Measurements from ENCODE around the gene CD34.

CD34 gene

DNA sequence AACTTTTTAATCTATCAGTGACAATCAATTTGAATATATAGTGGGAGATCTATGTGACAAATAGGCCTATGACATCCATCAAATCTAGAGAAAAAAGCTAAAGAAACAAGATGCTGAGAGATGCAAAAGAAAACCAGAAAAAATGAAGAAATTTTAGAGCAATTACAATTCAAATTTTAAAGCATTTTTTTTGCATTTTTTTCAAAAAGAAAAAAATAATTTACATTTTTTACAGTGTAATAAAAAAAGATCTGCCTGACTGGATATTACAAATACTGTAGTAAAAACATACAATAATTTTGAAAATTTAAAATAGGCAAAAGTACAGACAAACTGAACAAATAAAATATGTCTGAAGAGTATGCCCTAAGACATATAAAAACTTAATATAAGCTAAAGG is 14.4 kb downstream of the CD34 start:
- Histone ChIP-seq H3K9ac (ENCODE audit: low read length) (no peak overlapping the region), H2AK5ac (ENCODE audit: low read length) (no peak overlapping the region), H3K23ac (ENCODE audit: low read length) (no peak overlapping the region), H3K4ac (ENCODE audit: low read depth, low read length) (no peak overlapping the region), H2BK120ac (ENCODE audit: insufficient read depth, low read length, poor library complexity) (no peak overlapping the region), H3K27ac (ENCODE audit: low read depth, low read length) (no peak overlapping the region), H2AFZ (ENCODE audit: insufficient read depth, low read length, poor library complexity) (no peak overlapping the region), H3K4me3 (ENCODE audit: low read depth, low read length) (no peak overlapping the region), H2BK12ac (ENCODE audit: low read length) (no peak overlapping the region), H3K79me1 (ENCODE audit: low read length) (no peaks in the 10 kb centered on the region), H3K27me3 (ENCODE audit: insufficient read depth, low read length) (no peaks in the 10 kb centered on the region), H3K4me2 (ENCODE audit: low read length) (no peak overlapping the region), H3K36me3 (ENCODE audit: control insufficient read depth in 1 of 2, insufficient read depth in 2 of 2, low read length in 2 of 2) (no peaks in the 10 kb centered on the region), H4K8ac (ENCODE audit: low read depth, low read length) (no peak overlapping the region), H4K91ac (ENCODE audit: low read depth, low read length) (no peak overlapping the region), H3K18ac (ENCODE audit: low read length) (no peak overlapping the region), H3K4me1 (ENCODE audit: control insufficient read depth in 1 of 2, insufficient read depth in 2 of 2, low read length in 2 of 2) (no peaks in the 10 kb centered on the region), H4K12ac (ENCODE audit: low read depth, low read length) (no peak overlapping the region), H3K14ac (ENCODE audit: low read length) (no peak overlapping the region), H3K9me3 (ENCODE audit: insufficient read depth, low read depth, low read length) (no peaks in the 10 kb centered on the region), H2BK5ac (ENCODE audit: low read depth, low read length, poor library complexity) (no peak overlapping the region), H3K79me2 (ENCODE audit: control insufficient read depth, insufficient read depth, low read length, poor library complexity) (no peaks in the 10 kb centered on the region)
- no peak for DNase-seq

DNA sequence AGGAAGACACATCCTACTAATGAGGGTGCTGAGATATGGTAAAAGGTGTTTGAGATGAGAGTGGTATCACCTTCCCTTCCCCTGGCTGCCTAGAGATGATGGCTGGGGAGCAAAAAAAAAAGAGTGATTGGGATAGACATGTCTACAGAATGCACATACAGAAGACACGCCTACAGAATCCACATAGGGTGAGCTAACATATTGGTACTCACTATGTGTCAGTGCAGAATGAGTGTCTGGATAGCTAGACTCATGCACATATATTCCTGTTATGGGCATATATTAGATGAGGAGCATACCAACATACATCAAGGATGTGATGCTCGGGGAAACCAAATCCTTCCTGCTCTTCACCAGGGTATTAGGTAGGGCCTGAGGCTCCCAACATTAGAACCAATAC is 16.2 kb downstream of the CD34 start:
- no peak overlapping the region for H2BK120ac ChIP-seq (ENCODE audit: insufficient read depth, low read length, poor library complexity)
- H2BK12ac ChIP-seq (ENCODE audit: low read length): no peak overlapping the region
- H3K14ac ChIP-seq (ENCODE audit: low read length): no peak overlapping the region
- H3K4me1 ChIP-seq (ENCODE audit: control insufficient read depth in 1 of 2, insufficient read depth in 2 of 2, low read length in 2 of 2): peaks cover 0 to 6% of the 10 kb centered on the region in 2 experiments
- no peak overlapping the region for H3K4me2 ChIP-seq (ENCODE audit: low read length)
- no peaks in the 10 kb centered on the region for H3K79me2 ChIP-seq (ENCODE audit: control insufficient read depth, insufficient read depth, low read length, poor library complexity)
- no peak overlapping the region for H4K91ac ChIP-seq (ENCODE audit: low read depth, low read length)
- no peak overlapping the region for H2AFZ ChIP-seq (ENCODE audit: insufficient read depth, low read length, poor library complexity)
- no peak overlapping the region for H4K12ac ChIP-seq (ENCODE audit: low read depth, low read length)
- H3K9ac ChIP-seq (ENCODE audit: low read length): no peak overlapping the region
- H3K4ac ChIP-seq (ENCODE audit: low read depth, low read length): no peak overlapping the region
- no peak overlapping the region for H3K4me3 ChIP-seq (ENCODE audit: low read depth, low read length)
- no peaks in the 10 kb centered on the region for H3K36me3 ChIP-seq (ENCODE audit: control insufficient read depth in 1 of 2, insufficient read depth in 2 of 2, low read length in 2 of 2)
- no peak overlapping the region for H3K23ac ChIP-seq (ENCODE audit: low read length)
- no peak overlapping the region for H2AK5ac ChIP-seq (ENCODE audit: low read length)
- no peak overlapping the region for H3K27ac ChIP-seq (ENCODE audit: low read depth, low read length)
- DNase-seq: no peak
- no peak overlapping the region for H4K8ac ChIP-seq (ENCODE audit: low read depth, low read length)
- no peaks in the 10 kb centered on the region for H3K9me3 ChIP-seq (ENCODE audit: insufficient read depth, low read depth, low read length)
- H2BK5ac ChIP-seq (ENCODE audit: low read depth, low read length, poor library complexity): no peak overlapping the region
- H3K18ac ChIP-seq (ENCODE audit: low read length): no peak overlapping the region
- H3K27me3 ChIP-seq (ENCODE audit: insufficient read depth, low read length): no peaks in the 10 kb centered on the region
- WGBS (ENCODE audit: extremely low coverage, insufficient coverage, insufficient read length): no CpG with 5 or more reads among the region's 2 CpGs
- no peaks in the 10 kb centered on the region for H3K79me1 ChIP-seq (ENCODE audit: low read length)

DNA sequence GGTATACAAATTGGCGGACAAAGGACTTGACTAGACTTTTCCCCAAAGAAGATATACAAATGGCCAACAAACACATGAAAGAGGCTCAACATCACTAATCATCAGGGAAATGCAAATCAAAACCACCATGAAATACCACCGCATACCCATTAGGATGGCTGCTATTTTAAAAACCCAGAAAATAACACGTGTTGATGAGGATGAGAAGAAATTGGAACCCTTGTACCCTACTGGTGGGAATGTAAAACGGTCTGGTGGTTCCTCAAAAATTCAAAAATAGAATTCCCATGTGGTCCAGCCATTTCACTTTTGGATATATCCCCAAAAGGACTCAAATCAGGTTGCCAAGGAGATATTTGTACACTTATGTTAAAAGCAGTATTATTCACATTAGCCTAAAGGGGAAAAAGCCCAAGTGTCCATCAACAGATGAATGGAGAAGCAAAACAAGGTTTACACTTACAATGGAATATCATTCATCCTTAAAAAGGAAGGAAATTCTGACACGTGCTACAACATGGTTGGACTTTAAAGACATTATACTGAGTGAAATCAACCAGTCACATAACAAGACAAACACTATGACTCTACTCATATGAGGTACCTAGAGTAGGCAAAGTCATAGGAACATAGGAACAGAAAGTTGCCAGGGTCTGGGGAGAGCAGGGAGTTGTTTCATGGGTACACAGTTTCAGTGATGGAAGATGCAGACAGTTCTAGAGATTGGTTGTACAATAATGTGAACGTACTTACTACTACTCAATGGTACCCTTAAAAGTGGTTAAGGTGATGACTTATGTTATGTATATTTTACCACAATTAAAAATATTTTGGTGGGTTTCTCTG is 17.0 kb downstream of the CD34 start:
- H3K4me3 ChIP-seq (ENCODE audit: low read depth, low read length): no peak overlapping the region
- no CpG with 5 or more reads among the region's 6 CpGs for WGBS (ENCODE audit: extremely low coverage, insufficient coverage, insufficient read length)

DNA sequence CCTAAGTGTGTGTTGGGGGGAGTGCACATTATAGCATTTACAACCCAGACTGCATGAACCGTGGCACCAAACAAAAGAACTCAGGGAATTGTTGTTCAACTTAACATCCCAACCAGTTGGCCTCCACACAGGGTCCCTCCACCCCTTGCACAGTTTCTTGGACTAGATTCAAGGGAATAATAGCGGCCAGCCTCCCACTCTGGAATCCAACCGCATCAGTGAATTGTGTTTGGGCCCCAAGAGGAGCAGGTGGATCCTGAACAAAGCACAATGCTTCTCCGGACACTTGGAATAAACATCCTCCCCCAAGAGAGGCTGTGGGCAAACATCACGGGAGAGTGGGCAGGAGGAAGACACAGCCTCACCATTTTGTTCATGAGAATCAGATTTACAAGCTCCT is 18.2 kb downstream of the CD34 start:
- Histone ChIP-seq H3K27ac (ENCODE audit: low read depth, low read length) (no peak overlapping the region), H3K9me3 (ENCODE audit: insufficient read depth, low read depth, low read length) (no peaks in the 10 kb centered on the region), H2AK5ac (ENCODE audit: low read length) (no peak overlapping the region), H3K36me3 (ENCODE audit: control insufficient read depth in 1 of 2, insufficient read depth in 2 of 2, low read length in 2 of 2) (no peaks in the 10 kb centered on the region), H3K79me1 (ENCODE audit: low read length) (no peaks in the 10 kb centered on the region), H2BK12ac (ENCODE audit: low read length) (no peak overlapping the region), H3K79me2 (ENCODE audit: control insufficient read depth, insufficient read depth, low read length, poor library complexity) (no peaks in the 10 kb centered on the region), H3K4me2 (ENCODE audit: low read length) (no peak overlapping the region), H3K9ac (ENCODE audit: low read length) (no peak overlapping the region), H3K4me3 (ENCODE audit: low read depth, low read length) (no peak overlapping the region), H4K12ac (ENCODE audit: low read depth, low read length) (no peak overlapping the region), H3K4me1 (ENCODE audit: control insufficient read depth in 1 of 2, insufficient read depth in 2 of 2, low read length in 2 of 2) (peaks cover 0 to 6% of the 10 kb centered on the region in 2 experiments), H3K4ac (ENCODE audit: low read depth, low read length) (no peak overlapping the region), H3K27me3 (ENCODE audit: insufficient read depth, low read length) (no peaks in the 10 kb centered on the region), H2BK5ac (ENCODE audit: low read depth, low read length, poor library complexity) (no peak overlapping the region), H4K8ac (ENCODE audit: low read depth, low read length) (no peak overlapping the region), H2BK120ac (ENCODE audit: insufficient read depth, low read length, poor library complexity) (no peak overlapping the region), H2AFZ (ENCODE audit: insufficient read depth, low read length, poor library complexity) (no peak overlapping the region), H3K14ac (ENCODE audit: low read length) (no peak overlapping the region), H3K18ac (ENCODE audit: low read length) (no peak overlapping the region), H3K23ac (ENCODE audit: low read length) (no peak overlapping the region), H4K91ac (ENCODE audit: low read depth, low read length) (no peak overlapping the region)
- DNase-seq: no peak
- WGBS (ENCODE audit: extremely low coverage, insufficient coverage, insufficient read length): no CpG with 5 or more reads among the region's 5 CpGs

More for the DNA sequence above, 17.0 kb downstream of the CD34 start:
- H3K79me1 ChIP-seq (ENCODE audit: low read length): no peaks in the 10 kb centered on the region
- H3K18ac ChIP-seq (ENCODE audit: low read length): no peak overlapping the region
- no peak overlapping the region for H4K8ac ChIP-seq (ENCODE audit: low read depth, low read length)
- no peak overlapping the region for H4K91ac ChIP-seq (ENCODE audit: low read depth, low read length)
- no peak overlapping the region for H3K9ac ChIP-seq (ENCODE audit: low read length)
- no peaks in the 10 kb centered on the region for H3K27me3 ChIP-seq (ENCODE audit: insufficient read depth, low read length)
- DNase-seq: no peak
- no peak overlapping the region for H2BK12ac ChIP-seq (ENCODE audit: low read length)
- H2AFZ ChIP-seq (ENCODE audit: insufficient read depth, low read length, poor library complexity): no peak overlapping the region
- H3K4me1 ChIP-seq (ENCODE audit: control insufficient read depth in 1 of 2, insufficient read depth in 2 of 2, low read length in 2 of 2): peaks cover 0 to 6% of the 10 kb centered on the region in 2 experiments
- H3K23ac ChIP-seq (ENCODE audit: low read length): no peak overlapping the region
- no peaks in the 10 kb centered on the region for H3K9me3 ChIP-seq (ENCODE audit: insufficient read depth, low read depth, low read length)
- no peak overlapping the region for H3K27ac ChIP-seq (ENCODE audit: low read depth, low read length)
- no peak overlapping the region for H2BK120ac ChIP-seq (ENCODE audit: insufficient read depth, low read length, poor library complexity)
- H2BK5ac ChIP-seq (ENCODE audit: low read depth, low read length, poor library complexity): no peak overlapping the region
- H3K4me2 ChIP-seq (ENCODE audit: low read length): no peak overlapping the region
- H3K4ac ChIP-seq (ENCODE audit: low read depth, low read length): no peak overlapping the region
- no peak overlapping the region for H3K14ac ChIP-seq (ENCODE audit: low read length)
- no peaks in the 10 kb centered on the region for H3K79me2 ChIP-seq (ENCODE audit: control insufficient read depth, insufficient read depth, low read length, poor library complexity)
- no peak overlapping the region for H2AK5ac ChIP-seq (ENCODE audit: low read length)
- H3K36me3 ChIP-seq (ENCODE audit: control insufficient read depth in 1 of 2, insufficient read depth in 2 of 2, low read length in 2 of 2): no peaks in the 10 kb centered on the region
- H4K12ac ChIP-seq (ENCODE audit: low read depth, low read length): no peak overlapping the region

Measured in trophoblast cell (in vitro differentiated cells and primary cell).